Calu3 (cell line): ENCODE measurements around the gene GPRC5B. TPM values are rescaled to one million over a fixed set of nuclear protein-coding genes. Genes with fewer than 3 reads are reported as not detected.

Experiments used
- BruUV-seq: library from RNA; stranded (reverse); fragments of 400-500 nt; replicated peaks from 2 replicates; lab custom pipeline; 2021; lab: Mats Ljungman, UMichigan
- CTCF ChIA-PET: fragments of 300-600 bp; sonication (Branson Sonifier 250); formaldehyde crosslinking; loops from one replicate; lab custom pipeline; 2022; ENCODE audit warnings: antibody characterized with exemption; lab: Charles Lee
- DNase-seq: peaks from one replicate; pipeline ENCODE4 v3.0.0; 2022
- H3K27ac Mint-ChIP-seq: one replicate; pipeline ENCODE4 v1.8.0; 2022; ENCODE audit warnings: mixed read lengths; ENCODE audit not compliant: unreplicated experiment
- H3K27me3 Mint-ChIP-seq: one replicate; pipeline ENCODE4 v1.8.0; 2022; ENCODE audit warnings: mixed read lengths; ENCODE audit not compliant: unreplicated experiment
- H3K36me3 Mint-ChIP-seq: one replicate; pipeline ENCODE4 v1.8.0; 2022; ENCODE audit warnings: mild to moderate bottlenecking, moderate library complexity, mixed read lengths; ENCODE audit not compliant: insufficient read depth, unreplicated experiment
- H3K4me1 Mint-ChIP-seq: one replicate; pipeline ENCODE4 v1.8.0; 2022; ENCODE audit warnings: mild to moderate bottlenecking, low read depth, mixed read lengths; ENCODE audit not compliant: unreplicated experiment
- H3K4me3 Mint-ChIP-seq: one replicate; pipeline ENCODE4 v1.8.0; 2022; ENCODE audit warnings: mild to moderate bottlenecking, low read depth, moderate library complexity, mixed read lengths; ENCODE audit not compliant: unreplicated experiment
- H3K9me3 Mint-ChIP-seq: one replicate; pipeline ENCODE4 v1.8.0; 2022; ENCODE audit warnings: low read depth, mixed read lengths; ENCODE audit not compliant: unreplicated experiment
- CTCF ChIP-seq: fragments of 200-600 bp; IDR thresholded peaks from one replicate; pipeline ENCODE4 v1.8.0; 2022; ENCODE audit warnings: antibody characterized with exemption; ENCODE audit not compliant: unreplicated experiment
- intact Hi-C: fragments of 100-400 bp; cut with micrococcal nuclease; formaldehyde crosslinking; loops from one replicate; pipeline ENCODE4 v1.10.0; 2022; ENCODE audit not compliant: unreplicated experiment
- total RNA-seq: library from RNA; stranded (reverse); gene quantifications from 2 replicates; pipeline ENCODE4 v1.2.3, GENCODE V29; 2022

GPRC5B gene
- total RNA-seq, 1 experiment from 2014 or later, result 294 TPM

DNA sequence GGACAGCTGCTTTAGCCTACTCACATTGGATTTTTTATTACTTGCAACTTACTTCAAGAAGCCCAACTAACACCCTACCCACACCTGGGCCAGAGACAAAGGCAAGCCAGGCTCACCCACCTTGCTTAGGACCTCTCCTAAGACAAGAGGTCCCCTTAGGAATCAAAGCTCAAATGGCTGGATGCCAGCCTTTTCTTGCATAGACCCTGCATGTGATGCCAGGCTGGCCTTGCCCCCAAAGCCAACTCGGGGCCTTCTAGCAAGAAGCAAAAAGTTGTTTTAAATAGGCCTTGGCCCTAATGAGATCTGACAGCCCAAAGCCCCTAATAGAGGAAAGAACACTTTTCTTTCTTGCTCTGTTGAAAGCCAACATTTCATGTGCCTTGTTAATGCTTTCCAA, 20.7 kb downstream of the GPRC5B start:
- Mint-ChIP-seq H3K27ac (no peak overlapping the region), H3K4me3 (no peak overlapping the region), H3K27me3 (no peaks in the 10 kb centered on the region), H3K9me3 (no peaks in the 10 kb centered on the region), H3K36me3 (peaks cover 100% of the 10 kb centered on the region), H3K4me1 (peaks cover 26% of the 10 kb centered on the region)
- BruUV-seq, result no TSS peak
- CTCF ChIA-PET, result interaction anchor here (1.1 kb wide), 1 partner anchor 92 kb away, joined by 3 read pairs; no protein-coding TSS in a partner anchor
- intact Hi-C loops, result no loop called here
- DNase-seq, result no peak
- TF ChIP-seq CTCF, result no peak

DNA sequence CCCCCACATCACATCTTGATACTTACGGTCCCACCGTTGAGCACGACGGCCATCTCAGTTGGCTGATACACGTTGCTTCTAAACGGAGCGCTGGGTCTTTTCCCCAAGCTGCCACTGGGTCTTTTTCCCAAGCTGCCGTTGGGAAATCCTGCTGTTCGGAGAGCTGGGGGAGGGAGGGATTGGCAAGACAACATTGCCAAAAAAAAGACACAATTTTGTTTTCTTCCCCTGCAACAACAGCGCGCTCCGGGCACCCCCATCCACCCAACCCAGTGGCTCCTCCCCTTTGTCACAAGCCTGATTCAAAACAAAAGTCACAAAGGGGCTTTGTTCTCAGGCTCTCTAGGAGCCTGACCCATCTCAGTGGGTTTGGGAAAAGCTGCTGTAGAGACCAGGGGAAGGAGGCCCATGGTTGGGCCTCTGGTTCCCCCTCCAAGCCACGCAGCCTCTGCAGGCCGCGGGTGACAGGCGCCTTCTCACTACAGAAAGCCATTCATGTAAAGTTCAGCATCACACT, 22.8 kb downstream of the GPRC5B start:
- DNase-seq, result no peak
- intact Hi-C loops, result no loop called here
- CTCF ChIA-PET, result no interaction called here
- BruUV-seq, result no TSS peak
- H3K36me3 Mint-ChIP-seq, result peaks cover 92% of the 10 kb centered on the region
- TF ChIP-seq CTCF, result no peak
- H3K27me3 Mint-ChIP-seq, result no peaks in the 10 kb centered on the region
- H3K9me3 Mint-ChIP-seq, result no peaks in the 10 kb centered on the region
- H3K27ac Mint-ChIP-seq, result no peak overlapping the region
- H3K4me3 Mint-ChIP-seq, result no peak overlapping the region
- H3K4me1 Mint-ChIP-seq, result peaks cover 11% of the 10 kb centered on the region

DNA sequence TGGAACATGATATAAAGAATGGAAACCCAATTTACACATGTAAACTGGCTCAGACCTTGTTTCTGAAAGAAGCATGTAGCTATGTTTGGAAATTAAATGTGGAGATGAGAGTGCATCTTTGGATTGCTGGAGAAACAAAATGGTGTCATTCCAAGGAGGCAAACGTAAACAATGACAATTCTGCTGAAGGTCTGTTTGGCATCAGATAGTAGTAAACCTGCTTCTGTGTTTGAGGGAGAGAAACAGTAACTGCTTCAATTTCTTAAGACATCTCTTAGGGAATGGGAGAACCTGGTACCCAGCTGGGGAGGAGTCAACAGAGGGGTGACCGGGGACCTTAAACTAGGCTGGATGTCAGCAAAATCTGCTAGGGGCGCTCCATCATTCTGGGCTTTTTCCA, 23.5 kb downstream of the GPRC5B start:
- DNase-seq, result no peak
- Mint-ChIP-seq H3K27ac (no peak overlapping the region), H3K9me3 (no peaks in the 10 kb centered on the region), H3K36me3 (peaks cover 92% of the 10 kb centered on the region), H3K4me1 (peaks cover 10% of the 10 kb centered on the region), H3K27me3 (no peaks in the 10 kb centered on the region), H3K4me3 (no peak overlapping the region)
- TF ChIP-seq CTCF, result no peak
- no TSS peak for BruUV-seq
- intact Hi-C loops, result no loop called here
- CTCF ChIA-PET, result interaction anchor here (0.6 kb wide), 1 partner anchor 56 kb away, joined by 6 read pairs; no protein-coding TSS in a partner anchor

DNA sequence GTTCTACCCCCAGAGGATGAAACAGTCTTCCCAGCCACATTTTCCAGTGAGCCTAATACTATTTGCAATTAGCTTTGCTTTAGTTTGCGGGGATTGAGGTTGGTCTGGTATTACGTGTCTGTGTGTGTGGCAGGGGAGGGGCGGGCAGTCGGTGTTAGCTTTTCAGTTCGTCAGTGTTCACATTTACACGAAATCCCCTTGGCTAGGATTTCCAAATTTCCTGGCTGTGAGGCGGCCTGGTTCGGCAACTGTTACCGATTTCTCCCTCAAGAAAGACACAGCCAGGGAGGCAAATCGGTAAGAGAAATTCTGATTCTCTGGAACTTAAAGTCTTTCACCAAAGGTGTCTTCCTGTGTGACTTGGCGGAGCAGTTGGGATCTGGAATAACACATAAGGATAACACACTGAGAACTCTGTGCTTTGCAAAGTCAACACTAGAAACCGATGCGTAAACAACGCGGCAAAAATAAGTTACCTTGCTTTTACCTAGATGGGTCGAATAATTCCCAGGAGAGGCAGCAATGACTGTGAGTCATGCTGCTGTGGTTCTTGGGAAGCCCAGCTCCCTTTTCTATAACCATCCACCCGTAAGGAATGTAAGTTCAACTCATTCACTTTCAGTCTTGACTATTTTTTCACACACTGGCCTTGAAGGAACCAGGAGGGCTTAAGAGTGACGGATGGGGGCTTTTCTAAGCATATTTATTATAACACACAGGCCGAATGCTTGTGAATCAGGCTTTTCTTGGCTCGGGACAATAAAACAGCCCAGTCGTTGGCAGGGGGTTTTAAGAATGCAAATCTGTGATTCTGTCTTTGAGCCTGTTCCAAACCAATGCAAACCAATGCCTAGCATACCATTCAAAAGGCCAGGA, 24.2 kb downstream of the GPRC5B start:
- no peak for TF ChIP-seq CTCF
- no peak for DNase-seq
- Mint-ChIP-seq H3K4me3 (no peak overlapping the region), H3K27ac (no peak overlapping the region), H3K4me1 (peaks cover 7% of the 10 kb centered on the region), H3K36me3 (peaks cover 92% of the 10 kb centered on the region), H3K9me3 (no peaks in the 10 kb centered on the region), H3K27me3 (no peaks in the 10 kb centered on the region)
- CTCF ChIA-PET, result no interaction called here
- intact Hi-C loops, result no loop called here
- no TSS peak for BruUV-seq
